Measurements from ENCODE around the gene FAM120AOS.

Gene FAM120AOS

DNA sequence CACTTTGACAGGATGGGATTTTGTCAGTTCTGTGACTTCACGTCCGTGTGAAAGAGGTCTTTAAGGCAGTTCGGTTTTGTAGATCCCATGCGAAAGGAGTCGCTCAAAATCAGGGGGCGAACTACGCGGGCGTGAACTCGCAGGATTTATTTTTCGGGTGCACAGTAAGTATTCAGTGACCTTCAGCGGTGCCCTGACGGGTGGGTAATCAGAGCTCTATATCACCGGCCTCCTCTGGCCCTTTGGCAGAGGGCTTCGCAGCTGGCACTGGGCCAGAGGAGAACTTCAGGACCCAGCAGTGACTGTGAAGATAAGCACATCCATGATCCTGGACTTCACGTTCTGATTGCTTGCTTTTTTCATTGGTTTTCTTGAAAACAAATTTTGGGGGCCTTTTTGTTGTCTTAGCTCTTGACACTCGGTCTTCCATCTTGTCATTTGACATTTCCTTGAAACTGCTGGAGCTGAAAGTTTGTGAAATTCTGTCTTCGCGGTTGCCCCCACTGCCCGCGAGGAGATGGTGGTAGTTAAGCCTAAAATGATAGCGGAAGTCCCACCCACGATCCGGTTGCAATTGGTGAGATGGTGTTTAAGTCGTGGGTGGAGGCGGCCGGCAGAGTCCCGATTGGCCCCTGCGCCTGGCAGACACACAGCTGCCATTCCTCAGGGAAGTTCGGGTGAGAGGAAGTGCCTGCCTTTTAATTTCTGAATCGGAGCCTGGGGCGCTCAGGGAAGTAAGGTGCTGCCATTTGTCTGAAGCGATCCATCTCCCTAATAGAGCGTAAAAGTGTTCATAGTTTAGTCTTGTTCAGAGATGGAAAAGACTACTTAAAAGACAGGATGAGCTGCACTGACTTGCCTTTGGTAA is at the start of gene FAM120AOS:
Gene FAM120AOS, minus strand, starts transcription at position 535 of the 868 bp plus-strand sequence. CDS start 872 bp downstream, outside the sequence.
- peak; percentile 94 for DNase-seq

DNA sequence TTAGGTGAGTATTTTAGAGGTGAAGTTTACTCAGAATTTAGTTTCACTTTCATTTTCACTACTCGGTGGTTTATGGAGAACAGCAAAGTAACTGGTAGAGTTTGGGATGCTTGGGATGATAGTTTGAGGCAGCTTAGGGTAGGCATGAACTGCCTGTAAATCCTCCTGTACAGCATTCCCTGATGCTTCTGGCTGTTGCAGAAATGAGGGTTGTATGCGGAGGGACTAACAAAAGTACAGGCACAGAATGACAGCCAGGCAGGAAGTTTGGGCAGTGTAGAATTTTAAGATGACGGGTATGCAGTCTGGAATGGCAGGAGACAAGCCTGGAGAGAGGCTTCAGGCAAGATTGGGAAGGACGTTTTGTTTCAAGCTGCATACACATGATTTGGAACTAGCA is 48.0 kb upstream of the FAM120AOS start:
- no peak for DNase-seq

DNA sequence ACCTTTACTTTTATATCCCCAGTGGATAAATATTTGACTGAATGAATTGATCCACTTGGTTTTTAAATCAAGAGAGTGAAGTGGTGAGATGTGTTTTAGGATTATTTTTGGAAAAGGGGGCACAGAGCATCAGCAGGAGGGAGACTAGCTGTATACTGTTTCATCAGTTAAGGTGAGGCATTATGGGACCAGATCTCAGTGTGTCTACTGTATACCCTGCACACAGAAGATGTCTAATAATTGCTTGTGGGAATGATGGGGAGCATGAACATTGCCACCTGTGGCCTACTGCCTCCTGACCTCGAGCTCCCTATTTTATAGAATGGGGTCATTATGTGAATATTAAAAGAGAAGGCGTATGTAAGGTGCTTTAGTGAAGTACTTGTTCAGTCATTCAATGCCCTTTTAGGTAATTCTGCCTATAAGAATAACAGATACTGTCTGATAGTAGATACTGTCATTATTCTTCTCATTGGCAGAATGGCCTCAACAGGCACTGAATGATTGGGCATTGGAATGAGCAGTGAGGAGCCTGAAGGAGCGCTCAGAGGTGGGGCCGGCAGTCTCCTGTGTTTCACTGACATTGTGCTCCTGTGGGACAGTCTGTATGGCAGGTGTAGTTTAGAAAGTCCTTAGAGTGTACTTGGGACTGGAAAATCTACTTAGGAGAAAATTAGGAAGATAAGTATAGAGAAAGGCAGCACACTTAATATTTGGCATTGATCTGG is 47.4 kb upstream of the FAM120AOS start:
- no peak for DNase-seq

DNA sequence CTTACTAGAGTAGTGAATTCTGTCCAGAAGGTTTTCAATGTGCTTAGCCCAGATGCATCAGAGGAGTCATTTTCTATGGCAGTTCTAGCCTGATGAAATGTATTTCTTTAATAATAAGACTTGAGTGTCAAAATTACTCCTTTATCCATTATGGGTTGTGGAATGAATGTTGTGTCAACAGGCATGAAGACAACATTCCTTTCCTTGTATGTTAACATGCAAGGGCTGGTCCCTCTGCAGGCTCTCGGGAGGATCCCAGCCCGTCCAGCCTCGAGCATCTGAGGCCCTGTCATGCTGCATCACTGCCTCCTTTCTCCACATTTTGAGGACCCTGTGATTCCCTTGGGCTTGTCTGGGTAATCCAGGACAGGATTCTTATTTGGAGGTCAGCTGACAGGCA is 42.9 kb upstream of the FAM120AOS start:
- no peak for DNase-seq

DNA sequence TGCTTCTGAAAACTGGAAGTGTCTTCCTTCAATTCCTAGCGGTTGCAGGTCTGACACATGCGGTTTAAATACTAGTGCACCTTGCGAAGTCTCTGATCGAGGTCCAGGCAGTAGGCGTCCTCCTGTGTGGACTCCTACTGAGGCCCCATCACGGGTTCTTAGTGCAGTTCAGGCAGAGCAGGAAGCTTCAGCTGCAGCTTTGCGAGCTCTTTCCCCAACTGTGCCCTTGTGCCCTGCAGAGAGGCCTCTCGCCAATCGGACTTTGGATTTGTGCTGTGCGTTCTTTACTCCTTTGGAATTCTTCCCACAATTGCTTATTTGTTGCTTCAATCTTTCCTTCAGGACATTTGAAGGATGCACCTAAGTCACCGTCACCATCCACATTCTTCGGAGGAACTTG is 40.6 kb upstream of the FAM120AOS start:
- DNase-seq, result no peak

DNA sequence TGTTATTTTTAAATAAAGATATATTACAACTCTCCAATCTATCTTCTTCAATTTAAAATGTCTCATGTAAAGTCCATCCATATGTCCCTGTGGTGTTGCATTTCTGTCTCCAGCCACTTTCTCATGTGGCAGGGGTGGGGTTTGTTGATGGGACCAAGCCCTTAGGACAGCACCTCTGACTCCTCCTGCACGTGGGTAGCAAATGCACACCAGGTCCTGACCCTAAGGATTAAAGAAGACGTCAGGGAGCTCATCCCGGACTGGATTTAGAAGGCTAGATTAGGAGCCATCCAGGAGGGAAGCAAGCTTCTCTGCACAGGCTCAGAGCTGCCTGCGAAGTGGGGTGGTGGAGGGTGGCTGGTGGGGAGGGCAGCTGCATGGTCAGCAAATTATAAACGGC is 38.9 kb upstream of the FAM120AOS start:
- DNase-seq, result no peak

DNA sequence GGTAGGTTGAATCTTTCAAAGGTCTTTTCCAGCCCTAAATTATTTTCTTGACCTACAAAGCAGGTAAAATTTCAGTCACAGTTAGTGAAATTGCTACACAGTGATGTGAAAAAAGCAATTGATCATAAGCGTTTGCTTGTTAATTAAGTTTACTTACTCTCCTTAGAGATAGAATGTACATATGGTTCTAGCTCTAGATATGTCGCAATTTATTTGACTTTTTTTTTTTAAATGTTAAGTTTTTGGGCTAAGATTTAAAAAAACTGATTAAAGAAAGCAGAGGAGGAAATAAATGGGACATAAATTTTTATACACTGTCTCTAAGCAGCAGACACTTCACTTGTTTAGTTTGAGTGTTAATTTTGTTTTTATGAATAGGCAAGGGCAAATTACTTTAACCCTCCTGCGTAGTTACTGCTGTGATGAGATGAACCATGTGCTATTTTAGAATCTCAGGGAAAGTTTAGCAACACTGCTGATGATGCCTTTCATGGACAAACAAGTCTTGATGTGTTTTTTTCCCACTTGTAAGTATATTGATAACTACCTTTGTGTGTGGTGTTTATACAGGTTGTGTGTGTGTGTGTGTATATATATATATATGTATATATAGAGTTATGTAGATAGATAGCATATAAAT is 38.3 kb upstream of the FAM120AOS start:
- DNase-seq, result no peak

DNA sequence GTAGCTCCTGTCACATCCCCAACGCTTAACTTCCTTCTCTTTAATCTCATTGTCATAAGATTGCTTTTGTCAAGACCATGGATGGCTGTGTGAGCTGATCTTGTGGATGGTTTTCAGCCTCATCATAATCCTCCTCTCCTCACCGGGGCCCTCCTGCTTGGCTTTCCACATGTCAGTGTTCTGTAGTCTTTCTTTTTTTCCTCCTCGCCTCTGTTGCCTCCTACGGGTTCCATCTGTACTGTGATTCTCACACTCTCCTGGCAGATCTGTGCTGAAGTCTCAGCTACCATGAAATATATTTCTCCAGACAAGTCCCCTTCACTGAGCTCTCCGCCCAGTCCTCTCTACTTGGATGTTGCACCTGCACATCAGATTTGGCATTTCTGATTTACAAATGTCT is 34.9 kb upstream of the FAM120AOS start:
- no peak for DNase-seq

DNA sequence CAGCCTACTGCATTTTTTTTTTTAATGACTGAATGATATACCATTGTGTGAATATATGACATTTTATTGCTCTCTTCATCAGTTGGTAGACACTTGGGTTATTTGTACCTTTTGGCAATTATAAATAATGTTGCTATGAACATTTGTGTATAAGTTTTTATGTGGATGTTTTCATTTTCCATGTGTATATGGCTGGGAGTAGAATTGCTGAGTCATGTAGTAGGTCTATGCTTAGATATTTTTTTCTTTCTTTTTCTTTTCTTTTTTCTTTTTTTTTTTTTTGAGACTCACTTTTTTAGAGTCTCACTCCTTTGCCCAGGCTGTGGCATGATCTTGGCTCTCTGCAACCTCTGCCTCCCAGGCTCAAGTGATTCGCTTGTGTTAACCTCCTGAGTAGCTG is 32.9 kb upstream of the FAM120AOS start:
- DNase-seq, result no peak

DNA sequence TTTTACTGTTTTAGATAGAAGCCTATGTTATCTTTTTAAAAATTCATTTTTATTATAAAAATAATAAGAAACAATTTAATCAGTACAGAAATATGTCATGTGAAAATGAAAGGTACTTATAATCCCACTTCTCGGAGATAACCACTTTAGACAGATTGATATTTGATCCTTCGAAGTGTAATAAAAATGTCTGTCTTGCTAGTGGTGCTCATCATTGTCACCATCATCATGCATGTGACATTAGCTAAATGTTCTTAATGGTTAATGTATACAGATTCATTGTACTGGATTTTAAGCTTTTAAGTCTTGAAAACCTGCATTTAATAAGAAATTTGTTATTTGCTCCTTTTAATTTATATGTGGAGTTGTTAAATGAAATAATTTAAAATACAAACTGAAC is 30.1 kb upstream of the FAM120AOS start:
- DNase-seq, result no peak

DNA sequence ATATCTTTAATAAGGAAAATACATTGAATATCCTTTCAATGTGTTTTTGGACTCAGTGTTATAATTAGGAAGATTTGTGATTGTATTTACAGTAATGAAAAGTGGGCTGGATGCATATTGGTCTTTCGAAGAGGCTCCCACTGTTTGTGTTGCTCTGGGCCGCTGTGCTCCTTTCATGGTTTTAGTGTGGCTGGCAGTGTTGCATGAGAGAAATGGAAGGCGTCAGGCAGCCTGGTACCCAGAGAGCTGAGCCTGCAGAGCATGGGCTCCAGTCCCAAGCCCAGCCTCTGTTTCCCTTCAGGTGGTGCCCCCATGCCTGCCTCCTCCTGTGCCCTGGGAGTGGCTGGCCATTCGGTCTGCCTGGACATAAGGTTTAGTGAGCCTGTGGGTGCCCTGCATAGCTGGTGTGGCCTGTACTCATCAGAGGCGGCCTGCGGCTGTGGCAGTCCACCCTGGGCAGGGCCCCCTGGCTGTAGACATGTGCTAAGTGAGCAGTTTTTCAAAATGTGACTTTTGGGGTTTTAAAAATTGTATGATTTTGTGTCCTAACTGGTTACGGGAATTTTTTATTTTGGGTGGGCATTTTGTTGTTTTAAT is 27.4 kb upstream of the FAM120AOS start:
- DNase-seq, result no peak

DNA sequence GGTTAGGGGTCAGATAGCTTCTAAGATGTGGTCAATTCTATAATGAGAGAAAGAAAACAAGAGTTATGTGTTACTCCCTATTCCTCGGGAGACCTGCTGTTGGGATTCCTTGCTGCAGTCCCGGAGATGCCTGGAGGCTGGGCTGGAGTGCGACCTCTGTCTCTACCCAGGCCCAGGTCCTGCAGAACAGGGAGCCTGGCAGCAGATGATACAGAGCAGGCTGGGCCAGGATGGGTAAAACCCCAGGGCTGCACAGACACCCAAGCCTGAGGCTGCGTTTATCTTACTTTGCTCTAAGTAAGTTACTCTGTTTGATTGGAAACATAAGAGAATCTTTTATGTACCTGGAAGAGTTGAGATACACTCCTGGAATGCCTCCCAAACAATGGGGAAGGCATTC is 26.9 kb upstream of the FAM120AOS start:
- DNase-seq, result no peak

DNA sequence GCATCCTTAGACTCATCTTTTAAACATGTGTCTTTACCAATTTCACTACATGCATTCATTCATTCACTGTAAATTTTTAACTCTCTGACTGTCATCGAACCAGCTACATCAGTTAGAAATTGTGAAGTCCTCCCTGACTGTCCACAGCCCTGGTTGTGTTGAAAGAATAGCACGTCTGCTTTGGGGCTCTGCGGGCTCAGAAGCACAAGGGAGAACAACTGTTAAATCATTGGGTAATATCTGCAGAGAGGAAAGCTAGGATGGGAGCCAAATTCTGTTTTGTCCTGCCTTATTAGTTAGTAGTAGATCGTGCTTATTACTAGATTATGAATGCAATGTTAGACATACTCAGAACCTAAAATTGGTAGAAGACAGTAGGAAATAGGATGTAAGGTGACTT is 26.3 kb upstream of the FAM120AOS start:
- no peak for DNase-seq

DNA sequence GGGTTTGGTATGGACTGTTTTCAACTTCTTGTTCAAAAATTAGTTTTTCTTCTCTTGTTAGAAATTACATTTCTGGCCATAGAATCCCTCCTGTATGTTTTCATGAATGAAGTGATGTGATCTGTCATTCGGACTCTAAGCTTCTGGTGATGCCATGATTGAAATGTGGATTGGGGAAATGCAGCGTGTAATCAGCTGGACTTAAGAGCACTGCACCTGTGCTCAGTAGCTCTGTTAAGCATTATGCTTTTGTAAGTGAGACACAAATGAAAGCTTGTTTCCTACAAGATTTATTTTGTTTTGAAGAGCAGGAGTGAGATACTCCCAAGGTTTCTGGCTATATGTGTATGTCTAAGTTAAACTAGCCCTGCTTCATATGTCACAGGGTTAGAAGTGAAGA is 24.0 kb upstream of the FAM120AOS start:
- no peak for DNase-seq

DNA sequence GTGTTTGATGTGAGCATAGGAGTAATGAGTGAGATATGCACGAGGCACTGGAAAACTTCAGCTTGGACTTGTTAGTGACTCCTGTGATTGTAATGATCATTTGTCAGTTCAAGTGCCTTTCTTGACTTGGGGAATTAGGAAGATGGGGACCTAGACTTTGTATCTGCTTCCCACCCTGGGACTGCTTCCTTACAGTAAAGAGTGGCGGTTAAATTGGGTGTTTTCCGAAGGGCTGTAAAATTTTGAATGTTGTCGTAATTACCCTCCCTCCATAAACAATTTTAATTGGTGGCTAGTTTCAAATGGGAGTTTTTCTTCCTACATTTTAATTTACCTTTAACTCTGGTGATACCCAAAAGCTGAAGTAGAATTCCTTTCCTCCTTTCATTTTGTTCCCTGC is 23.5 kb upstream of the FAM120AOS start:
- no peak for DNase-seq

DNA sequence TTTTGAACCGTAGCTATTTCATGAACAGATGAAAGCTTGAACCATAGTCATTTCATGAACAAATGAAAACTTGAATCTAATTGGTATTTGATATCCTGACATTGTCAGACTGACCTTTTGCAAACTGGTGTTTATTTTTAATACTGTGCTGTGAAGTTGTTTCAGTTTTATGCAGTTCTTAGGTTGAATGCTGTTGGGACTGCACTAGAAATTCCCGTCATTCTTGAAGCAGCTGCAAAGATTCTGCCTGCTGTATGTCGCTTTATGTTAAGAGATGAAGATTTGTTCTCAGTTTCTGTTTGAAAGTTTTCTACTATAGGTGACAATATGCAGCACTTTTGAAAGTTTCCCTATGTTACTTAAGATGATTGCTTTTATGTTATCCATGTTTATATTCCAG is 22.5 kb upstream of the FAM120AOS start:
- no peak for DNase-seq

DNA sequence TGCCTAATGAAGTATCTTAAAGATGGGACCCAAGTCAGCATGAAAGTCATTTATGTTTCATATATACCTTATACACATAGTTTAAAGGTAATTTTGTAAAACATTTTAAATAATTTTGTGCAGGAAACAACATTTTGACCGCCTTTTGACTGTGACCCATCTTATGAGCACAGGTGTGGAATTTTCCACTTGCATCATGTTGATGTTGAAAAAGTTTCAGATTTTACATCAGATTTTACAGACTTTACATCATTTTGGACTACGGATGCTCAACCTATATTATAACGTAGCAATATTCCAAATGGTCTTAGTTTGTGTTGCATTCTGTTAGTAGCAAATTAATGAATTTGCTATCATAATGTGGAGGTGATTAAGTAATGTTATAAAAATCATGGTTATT is 21.7 kb upstream of the FAM120AOS start:
- no peak for DNase-seq

DNA sequence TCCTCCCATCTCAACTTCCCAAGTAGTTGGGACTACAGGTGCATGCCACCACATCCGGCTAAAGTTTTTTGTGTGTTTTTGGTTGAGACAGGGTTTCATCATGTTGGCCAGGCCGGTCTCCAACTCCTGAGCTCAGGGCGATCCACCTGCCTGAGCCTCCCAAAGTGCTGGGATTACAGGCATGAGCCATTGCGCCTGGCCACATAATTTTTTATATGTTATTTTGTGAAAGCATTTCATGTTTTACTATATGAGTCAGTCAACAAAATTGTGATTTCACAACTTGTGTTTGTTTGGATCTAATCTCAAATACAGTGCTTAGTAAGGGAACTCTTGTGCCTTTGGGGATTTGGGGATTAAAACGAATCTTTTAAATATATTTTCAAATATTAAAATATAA is 20.0 kb upstream of the FAM120AOS start:
- no peak for DNase-seq

DNA sequence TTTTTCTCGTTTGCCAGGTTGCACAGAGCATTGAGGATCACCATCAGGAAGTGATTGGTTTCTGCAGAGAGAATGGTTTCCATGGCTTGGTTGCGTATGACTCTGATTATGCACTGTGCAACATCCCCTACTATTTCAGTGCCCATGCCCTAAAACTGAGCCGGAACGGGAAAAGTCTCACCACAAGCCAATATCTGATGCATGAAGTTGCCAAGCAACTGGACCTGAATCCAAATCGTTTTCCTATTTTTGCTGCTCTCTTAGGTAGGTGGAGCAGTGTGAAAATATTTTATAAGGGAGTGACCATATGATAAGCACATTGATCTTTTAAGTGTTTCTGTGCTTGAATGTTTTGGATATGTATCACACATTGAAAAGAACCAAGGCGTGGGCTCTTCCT is 17.7 kb upstream of the FAM120AOS start:
- DNase-seq, result no peak

DNA sequence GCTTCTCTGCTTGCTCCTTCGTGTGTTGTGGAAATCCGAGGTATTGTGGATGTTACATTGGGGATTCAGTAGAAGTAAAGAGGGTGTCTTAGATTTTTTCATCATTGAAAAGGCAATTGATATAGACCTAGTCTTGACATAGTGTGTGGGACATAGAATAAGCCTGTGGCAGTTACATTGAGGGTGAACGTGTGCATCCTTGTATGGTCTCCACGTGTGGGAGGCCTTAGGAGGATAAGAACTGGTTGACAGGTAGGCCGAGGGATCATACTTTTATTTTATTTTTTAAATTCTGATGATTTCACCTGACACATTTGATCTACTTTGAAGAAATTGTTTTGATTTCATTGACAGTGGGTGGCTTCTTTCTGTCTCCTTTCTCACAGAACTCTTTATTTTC is 17.0 kb upstream of the FAM120AOS start:
- no peak for DNase-seq

DNA sequence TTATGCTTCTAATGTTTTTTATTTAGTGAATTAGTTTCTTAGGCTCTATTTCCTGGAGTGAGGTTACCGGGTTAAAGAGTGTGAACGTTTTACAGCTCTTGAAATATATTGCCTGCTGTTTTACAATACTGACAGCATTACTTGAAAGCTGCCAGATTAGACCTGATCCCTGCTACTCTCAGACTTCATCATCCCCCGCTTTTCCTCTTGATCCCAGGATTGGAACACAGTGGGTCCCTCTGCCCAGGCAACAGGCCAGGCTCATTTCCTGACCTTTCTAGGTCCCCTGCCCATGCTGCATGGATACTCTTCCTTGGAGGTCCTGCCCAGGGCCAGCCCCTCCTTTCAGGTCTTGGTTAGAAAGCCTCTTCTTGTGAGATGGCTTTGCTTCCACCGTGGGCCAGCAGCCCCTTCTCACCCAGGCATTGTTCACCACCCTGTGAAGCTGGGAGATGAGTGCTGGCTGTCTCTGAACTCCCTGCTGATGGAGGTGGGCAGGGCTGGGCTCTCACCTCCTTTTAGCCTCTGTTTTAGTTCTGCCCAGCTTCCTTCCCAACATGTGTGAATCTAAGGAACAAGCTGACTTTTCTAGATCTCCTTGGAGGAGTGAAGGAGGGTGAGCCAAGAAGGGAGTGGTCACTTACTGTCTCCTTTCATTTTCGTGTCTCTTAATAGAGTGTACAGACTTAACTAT is 15.5 kb upstream of the FAM120AOS start:
- peak; percentile 25 for DNase-seq

DNA sequence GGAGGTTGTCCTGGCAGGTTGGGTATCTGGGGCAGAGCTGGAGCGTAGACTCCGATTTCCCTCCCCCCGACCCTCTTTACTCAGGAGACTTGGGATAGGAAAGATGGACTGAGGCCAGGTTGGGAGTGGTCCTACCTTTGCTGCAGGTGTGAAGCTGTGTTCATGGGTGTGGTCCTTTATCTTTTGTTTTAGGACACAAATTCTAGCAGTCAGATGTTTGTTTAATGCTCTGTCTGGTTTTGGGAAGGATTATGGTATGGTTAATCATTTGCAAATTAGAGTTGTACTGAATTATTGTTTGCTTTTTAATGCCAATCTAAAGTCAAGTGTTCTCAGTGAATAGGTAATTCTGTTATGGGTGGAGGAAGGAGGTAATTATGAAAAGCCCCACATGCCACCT is 14.1 kb upstream of the FAM120AOS start:
- DNase-seq, result peak; percentile 92

DNA sequence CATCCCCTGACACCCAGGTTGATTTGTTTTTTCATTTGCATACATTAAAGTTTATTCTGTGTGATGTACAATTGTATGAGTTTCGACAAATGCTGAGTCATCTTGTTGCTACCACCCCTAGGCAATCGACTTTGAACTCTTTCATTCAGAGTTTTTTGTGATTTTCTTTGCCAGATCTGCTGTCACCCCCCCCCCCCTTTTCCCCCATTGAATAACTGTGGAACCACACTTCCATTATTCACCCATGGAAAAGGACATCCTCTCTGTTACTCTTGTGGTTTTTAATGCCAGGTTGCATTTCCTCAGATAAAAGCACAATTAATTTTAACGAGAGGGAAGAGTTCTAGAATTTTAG is 13.7 kb upstream of the FAM120AOS start:
- DNase-seq, result no peak
